Neural cell (in vitro differentiated cells): ENCODE results near the gene TTC39B. TPM values are rescaled to one million over a fixed set of nuclear protein-coding genes. Genes with fewer than 3 reads are reported as not detected.

Source experiments
- H2AFZ ChIP-seq: fragments of 200-600, 300-800 bp; sonication (generic), shearing (Covaris generic); 2 replicates; pipeline ENCODE4 v1.6.0; 2014; ENCODE audit warnings: low read depth, mild to moderate bottlenecking, antibody characterized with exemption, low read length, moderate library complexity
- H3F3A ChIP-seq: fragments of 200-600 bp; shearing (Covaris generic); 2 replicates; pipeline ENCODE4 v1.6.1; 2016; ENCODE audit warnings: mild to moderate bottlenecking, moderate library complexity, mixed read lengths, antibody characterized with exemption, low read length; ENCODE audit not compliant: insufficient read depth, poor library complexity, severe bottlenecking
- H3K27ac ChIP-seq: fragments of 200-600, 300-800 bp; sonication (generic), shearing (Covaris generic); 2 replicates; pipeline ENCODE4 v1.5.1; 2014; ENCODE audit warnings: mild to moderate bottlenecking, low read length, moderate library complexity
- H3K27me3 ChIP-seq: fragments of 300-800, 200-600 bp; sonication (generic), shearing (Covaris generic); 2 replicates; pipeline ENCODE4 v1.6.0; 2014; ENCODE audit warnings: mild to moderate bottlenecking, low read depth, low read length, moderate library complexity; ENCODE audit not compliant: insufficient read depth
- H3K36me3 ChIP-seq: fragments of 300-800, 200-600 bp; sonication (generic), shearing (Covaris generic); 2 replicates; pipeline ENCODE4 v1.5.1; 2014; ENCODE audit warnings: mild to moderate bottlenecking, antibody characterized with exemption, low read length, moderate library complexity; ENCODE audit not compliant: insufficient read depth
- H3K4me2 ChIP-seq: fragments of 300-800, 200-600 bp; sonication (generic), shearing (Covaris generic); 2 replicates; pipeline ENCODE4 v1.6.0; 2014; ENCODE audit warnings: mild to moderate bottlenecking, low read length
- H3K4me3 ChIP-seq: fragments of 300-800, 200-600 bp; sonication (generic), shearing (Covaris generic); 2 replicates; pipeline ENCODE4 v1.5.1; 2014; ENCODE audit warnings: mild to moderate bottlenecking, low read length, moderate library complexity
- H3K79me2 ChIP-seq: fragments of 200-600 bp; shearing (Covaris generic); replicated peaks from 2 replicates; pipeline ENCODE4 v1.6.0; 2014; ENCODE audit warnings: mild to moderate bottlenecking, low read length, moderate library complexity; ENCODE audit not compliant: insufficient read depth
- H3K9ac ChIP-seq: fragments of 300-800, 200-600 bp; sonication (generic), shearing (Covaris generic); 2 replicates; pipeline ENCODE4 v1.6.1; 2016; ENCODE audit warnings: mild to moderate bottlenecking, low read length, mixed read lengths
- H3K9me2 ChIP-seq: fragments of 200-600 bp; shearing (Covaris generic); 2 replicates; pipeline ENCODE4 v1.6.1; 2016; ENCODE audit warnings: mild to moderate bottlenecking, low read length, mixed read lengths; ENCODE audit not compliant: insufficient read depth
- H3K9me3 ChIP-seq: fragments of 200-600, 300-800 bp; sonication (generic), shearing (Covaris generic); 2 replicates; pipeline ENCODE4 v1.6.1; 2016; ENCODE audit warnings: mild to moderate bottlenecking, mixed run types, low read length, moderate library complexity, mixed read lengths
- H4K20me1 ChIP-seq: fragments of 200-600 bp; shearing (Covaris generic); 2 replicates; pipeline ENCODE4 v1.6.1; 2016; ENCODE audit warnings: mild to moderate bottlenecking, mixed run types; ENCODE audit not compliant: insufficient read depth
- EP300 ChIP-seq: fragments of 450-650 bp; conservative IDR thresholded peaks from 2 replicates; pipeline ENCODE4 v1.6.1; 2014; ENCODE audit warnings: antibody characterized with exemption, mild to moderate bottlenecking, moderate library complexity; ENCODE audit not compliant: poor library complexity, severe bottlenecking
- EZH2 ChIP-seq: fragments of 200-600, 300-800 bp; shearing (Covaris generic), sonication (generic); IDR thresholded peaks from 2 replicates; pipeline ENCODE4 v1.6.1; 2014; ENCODE audit warnings: antibody characterized with exemption, low read length, borderline replicate concordance, mild to moderate bottlenecking; ENCODE audit not compliant: insufficient read depth, poor library complexity, severe bottlenecking
- MXI1 ChIP-seq: fragments of 450-650 bp; conservative IDR thresholded peaks from 2 replicates; pipeline ENCODE4 v1.6.1; 2014; ENCODE audit warnings: antibody characterized with exemption, mild to moderate bottlenecking; ENCODE audit not compliant: poor library complexity, severe bottlenecking
- POLR2AphosphoS5 ChIP-seq: IDR thresholded peaks from 2 replicates; pipeline ENCODE4 v1.6.1; 2012
- RAD21 ChIP-seq: fragments of 450-650 bp; conservative IDR thresholded peaks from 2 replicates; pipeline ENCODE4 v1.6.1; 2014; ENCODE audit warnings: antibody characterized with exemption, mild to moderate bottlenecking, moderate library complexity
- REST ChIP-seq: IDR thresholded peaks from 2 replicates; pipeline ENCODE4 v1.6.1; 2012; ENCODE audit warnings: borderline replicate concordance
- SMC3 ChIP-seq: fragments of 450-650 bp; conservative IDR thresholded peaks from 2 replicates; pipeline ENCODE4 v1.6.1; 2014; ENCODE audit warnings: antibody characterized with exemption, mild to moderate bottlenecking, moderate library complexity; ENCODE audit not compliant: poor library complexity
- TAF1 ChIP-seq: IDR thresholded peaks from 2 replicates; pipeline ENCODE4 v1.6.1; 2012; ENCODE audit warnings: low read depth
- polyA plus RNA-seq: library from polyadenylated mRNA; depleted of rRNA; stranded (reverse); fragments of >200 nt; gene quantifications from 2 replicates; pipeline ENCODE4 v1.2.3, GENCODE V29; 2014
- TF ChIP-seq, protein P1 (sequence below): fragments of 450-650 bp; IDR thresholded peaks from 2 replicates; pipeline ENCODE4 v1.5.1; 2014; ENCODE audit warnings: antibody characterized with exemption, mild to moderate bottlenecking, moderate library complexity; ENCODE audit not compliant: poor library complexity, severe bottlenecking

Gene TTC39B
- polyA plus RNA-seq, 1 donor from 2014 or later: 2.8 TPM

DNA sequence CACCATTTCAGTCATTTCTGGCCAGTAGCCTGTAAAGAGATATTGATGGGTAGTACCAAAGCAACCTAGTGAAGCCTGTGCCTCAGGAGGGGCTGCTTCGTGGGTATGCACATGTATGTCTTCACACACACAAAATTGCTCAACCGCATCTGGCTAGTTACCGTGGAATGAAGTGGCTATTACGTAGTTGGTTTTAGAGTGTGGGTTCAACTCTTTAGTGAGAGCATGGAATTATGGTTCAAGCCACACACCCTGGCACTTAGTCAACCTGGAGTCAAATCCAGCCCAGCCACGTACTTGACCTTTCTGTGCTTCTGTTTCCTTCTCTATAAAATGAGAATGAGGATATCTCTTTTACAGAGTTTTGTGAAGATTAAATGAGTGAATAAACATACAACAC, 174.9 kb downstream of the TTC39B start:
- no peaks in the 10 kb centered on the region for H3K9me2 ChIP-seq
- no peak overlapping the region for H3K9ac ChIP-seq
- no peaks in the 10 kb centered on the region for H3K36me3 ChIP-seq
- no peak overlapping the region for H2AFZ ChIP-seq
- no peaks in the 10 kb centered on the region for H3K9me3 ChIP-seq
- H4K20me1 ChIP-seq: no peaks in the 10 kb centered on the region
- TF ChIP-seq POLR2AphosphoS5: no peak
- TF ChIP-seq EZH2: no peak
- TF ChIP-seq, protein P1, sequence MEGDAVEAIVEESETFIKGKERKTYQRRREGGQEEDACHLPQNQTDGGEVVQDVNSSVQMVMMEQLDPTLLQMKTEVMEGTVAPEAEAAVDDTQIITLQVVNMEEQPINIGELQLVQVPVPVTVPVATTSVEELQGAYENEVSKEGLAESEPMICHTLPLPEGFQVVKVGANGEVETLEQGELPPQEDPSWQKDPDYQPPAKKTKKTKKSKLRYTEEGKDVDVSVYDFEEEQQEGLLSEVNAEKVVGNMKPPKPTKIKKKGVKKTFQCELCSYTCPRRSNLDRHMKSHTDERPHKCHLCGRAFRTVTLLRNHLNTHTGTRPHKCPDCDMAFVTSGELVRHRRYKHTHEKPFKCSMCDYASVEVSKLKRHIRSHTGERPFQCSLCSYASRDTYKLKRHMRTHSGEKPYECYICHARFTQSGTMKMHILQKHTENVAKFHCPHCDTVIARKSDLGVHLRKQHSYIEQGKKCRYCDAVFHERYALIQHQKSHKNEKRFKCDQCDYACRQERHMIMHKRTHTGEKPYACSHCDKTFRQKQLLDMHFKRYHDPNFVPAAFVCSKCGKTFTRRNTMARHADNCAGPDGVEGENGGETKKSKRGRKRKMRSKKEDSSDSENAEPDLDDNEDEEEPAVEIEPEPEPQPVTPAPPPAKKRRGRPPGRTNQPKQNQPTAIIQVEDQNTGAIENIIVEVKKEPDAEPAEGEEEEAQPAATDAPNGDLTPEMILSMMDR: no peak
- no peak for TF ChIP-seq MXI1
- TF ChIP-seq TAF1: no peak
- TF ChIP-seq RAD21: no peak
- TF ChIP-seq REST: no peak
- TF ChIP-seq EP300: no peak
- no peak for TF ChIP-seq SMC3
- no peak overlapping the region for H3K4me3 ChIP-seq
- H3K79me2 ChIP-seq: no peaks in the 10 kb centered on the region
- no peak overlapping the region for H3K27ac ChIP-seq
- H3F3A ChIP-seq: no peaks in the 10 kb centered on the region
- H3K4me2 ChIP-seq: no peak overlapping the region
- no peaks in the 10 kb centered on the region for H3K27me3 ChIP-seq

- no peaks in the 10 kb centered on the region for H3K9me3 ChIP-seq
- H3F3A ChIP-seq: no peaks in the 10 kb centered on the region
- H3K9me2 ChIP-seq: no peaks in the 10 kb centered on the region
- no peaks in the 10 kb centered on the region for H4K20me1 ChIP-seq
- H3K27me3 ChIP-seq: no peaks in the 10 kb centered on the region
- H3K79me2 ChIP-seq: no peaks in the 10 kb centered on the region
- no peak overlapping the region for H3K27ac ChIP-seq
- H3K4me3 ChIP-seq: no peak overlapping the region
- H3K4me2 ChIP-seq: no peak overlapping the region
- no peak overlapping the region for H2AFZ ChIP-seq
- no peak for TF ChIP-seq EZH2
- no peak for TF ChIP-seq EP300
- no peak for TF ChIP-seq TAF1
- no peak for TF ChIP-seq MXI1
- H3K36me3 ChIP-seq: no peaks in the 10 kb centered on the region
- no peak overlapping the region for H3K9ac ChIP-seq
Measured at GRCh38 chr9:15131094-15131493, 175.9 kb downstream of the TTC39B start.

DNA sequence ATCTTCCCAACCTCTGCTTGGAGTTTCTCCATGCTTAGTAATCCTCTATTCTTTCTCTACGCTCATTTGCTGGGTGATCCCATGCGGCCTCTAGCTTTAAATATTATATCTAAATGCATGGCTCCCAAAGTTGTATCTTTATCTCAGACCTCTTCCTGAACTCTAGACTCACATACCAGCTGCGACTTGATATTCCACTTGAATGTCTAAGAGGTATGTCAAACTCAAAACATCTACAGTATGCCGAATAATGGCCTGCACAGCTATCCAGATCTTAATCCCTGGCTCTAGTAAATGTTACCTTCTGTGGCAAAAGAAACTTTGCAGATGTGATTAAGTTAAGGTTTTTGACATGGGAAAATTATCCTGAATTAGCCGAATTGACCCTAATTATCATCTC, 179.2 kb downstream of the TTC39B start:
- H3K9me2 ChIP-seq: no peaks in the 10 kb centered on the region
- H3K27ac ChIP-seq: no peak overlapping the region
- H3K36me3 ChIP-seq: no peaks in the 10 kb centered on the region
- H3K79me2 ChIP-seq: no peaks in the 10 kb centered on the region
- no peak overlapping the region for H3K4me3 ChIP-seq
- no peak for TF ChIP-seq POLR2AphosphoS5
- TF ChIP-seq EZH2: no peak
- no peak for TF ChIP-seq MXI1
- TF ChIP-seq REST: no peak
- TF ChIP-seq TAF1: no peak
- no peak for TF ChIP-seq EP300
- no peak for TF ChIP-seq RAD21
- TF ChIP-seq SMC3: no peak
- TF ChIP-seq, protein P1: no peak
- no peak overlapping the region for H3K4me2 ChIP-seq
- H3K9ac ChIP-seq: no peak overlapping the region
- no peaks in the 10 kb centered on the region for H3K27me3 ChIP-seq
- no peak overlapping the region for H2AFZ ChIP-seq
- no peaks in the 10 kb centered on the region for H3K9me3 ChIP-seq
- H4K20me1 ChIP-seq: no peaks in the 10 kb centered on the region
- H3F3A ChIP-seq: no peaks in the 10 kb centered on the region
